Heart right ventricle (tissue), 16 donors: Measurements from ENCODE around the gene DDX43. TPM values are rescaled to one million over a fixed set of nuclear protein-coding genes. Genes with fewer than 3 reads are reported as not detected.

ENCODE experiments used
- ATAC-seq, 8 donors: fragments of 200-7000 bp; cut with Tn5 transposase; one replicate each; pipeline ENCODE4 v1.9.1; 2020; ENCODE audit warnings: mild to moderate bottlenecking in 8 of 8, moderate library complexity in 8 of 8, moderate number of reproducible peaks in 1 of 8
- DNase-seq, 2 donors: peaks; one replicate each; pipeline ENCODE4 v3.0.0-alpha.2; 2020
- H3K27ac ChIP-seq, 10 donors: fragments of 200-600 bp; sonication (generic) in 2 of 10; one replicate each; pipeline versions ENCODE4 v1.5.0 to v1.8.0; 2020 to 2022; ENCODE audit warnings: mild to moderate bottlenecking in 3 of 10
- H3K27me3 ChIP-seq, 7 donors: fragments of 200-600 bp; one replicate each; pipeline ENCODE4 v1.8.0; 2021 to 2022; ENCODE audit warnings: mild to moderate bottlenecking in 2 of 7
- H3K36me3 ChIP-seq, 9 donors: fragments of 200-600 bp; sonication (generic) in 1 of 9; one replicate each; pipeline versions ENCODE4 v1.5.0 to v1.8.0; 2020 to 2022; ENCODE audit warnings: mild to moderate bottlenecking in 2 of 9
- H3K4me1 ChIP-seq, 9 donors: fragments of 200-600 bp; sonication (generic) in 1 of 9; one replicate each; pipeline versions ENCODE4 v1.5.0 to v1.8.0; 2020 to 2022; ENCODE audit warnings: mild to moderate bottlenecking in 4 of 9
- H3K4me3 ChIP-seq, 10 donors: fragments of 200-600 bp; sonication (generic) in 2 of 10; one replicate each; pipeline versions ENCODE4 v1.5.0 to v1.8.0; 2020 to 2022; ENCODE audit warnings: mild to moderate bottlenecking in 7 of 10, moderate library complexity in 2 of 10
- H3K9me3 ChIP-seq, 11 donors: fragments of 200-600 bp in 10 of 11; sonication (generic) in 2 of 11; one replicate each; pipeline versions ENCODE4 v1.5.0 to v1.8.0; 2013 to 2022; ENCODE audit warnings: mild to moderate bottlenecking in 2 of 11, control low read depth in 1 of 11, moderate library complexity in 1 of 11
- CTCF ChIP-seq, 9 donors: fragments of 200-600 bp; sonication (generic) in 2 of 9; IDR thresholded peaks; one replicate each; pipeline versions ENCODE4 v1.5.0 to v1.8.0; 2021 to 2022; ENCODE audit warnings: antibody characterized with exemption in 9 of 9, mild to moderate bottlenecking in 5 of 9, moderate library complexity in 1 of 9
- WGBS, 2 donors: extraction: QIAGEN DNeasy Blood & Tissue Kit; methylation state at CpG; one replicate each; pipeline ENCODE4 v1.1.7; 2013; ENCODE audit warnings: inconsistent platforms in 1 of 2; 5-methylcytosine and 5-hydroxymethylcytosine counted together
- intact Hi-C, 10 donors: fragments of 100-400 bp; cut with DNase I; formaldehyde crosslinking; loops; one replicate each; pipeline versions ENCODE4 v1.11.1 to v1.14.2; 2022
- polyA plus RNA-seq, 2 donors: library from polyadenylated mRNA; stranded (reverse); fragments of 200-250 nt; gene quantifications; one replicate each; pipeline ENCODE4 v1.2.3, GENCODE V29; 2013
- total RNA-seq, 10 donors: library from RNA; stranded (reverse); fragmentation: NEBNext Ultra II Directional in 3 of 10; extraction: Animal tissue kit (Norgen Biotek cat#: 25700) in 3 of 10; gene quantifications; one replicate each; pipeline versions ENCODE4 v1.2.1 to v1.2.4, GENCODE V29; 2021 to 2023
- donor health status: Arrhythmogenic right ventricular cardiomyopathy.
- donor health status: ischemic (EF 13 %, LVEDD 7.1; RV severe dilation, severe dysfunction).
- donor health status: healthy with polysubstance abuse.
- donor health status: DM: no; HTN: yes; CAD: no.
- donor health status: DM: no; HTN: no; CAD: no.
- donor health status: ischemic (EF 25% LVEDD 6.9; RV normal size, moderate dysfunction).
- donor health status: ischemic (EF 25% LVEDD 5.7; RV mildly dilated, moderate dysfunction).
- donor health status: healthy.
- donor health status: DM: yes; HTN: yes; CAD: no.
- donor health status: Ischemic cardiomyopathy.
- donor health status: ischemic (EF 35%, LVEDD 5.7; RV mildly dilated, moderate dysfunction).
- donor health status: nonischemic (EF 11% LVEDD 7.7; RV severe dilation, severe dysfunction).
- donor health status: DM: yes; HTN: yes; CAD: no.
- donor health status: PGD.
- donor health status: ischemic (EF 29% LVEDD 5.4; RV normal size, mild dysfunction).
- donor health status: nonischemic (EF 23%, LVEDD 6.1; RV moderate dilation, normal function).

Gene DDX43
- total and polyA plus RNA-seq, 12 donors: 0.09 to 0.78 (median 0.26) TPM; not detected in 1

DNA sequence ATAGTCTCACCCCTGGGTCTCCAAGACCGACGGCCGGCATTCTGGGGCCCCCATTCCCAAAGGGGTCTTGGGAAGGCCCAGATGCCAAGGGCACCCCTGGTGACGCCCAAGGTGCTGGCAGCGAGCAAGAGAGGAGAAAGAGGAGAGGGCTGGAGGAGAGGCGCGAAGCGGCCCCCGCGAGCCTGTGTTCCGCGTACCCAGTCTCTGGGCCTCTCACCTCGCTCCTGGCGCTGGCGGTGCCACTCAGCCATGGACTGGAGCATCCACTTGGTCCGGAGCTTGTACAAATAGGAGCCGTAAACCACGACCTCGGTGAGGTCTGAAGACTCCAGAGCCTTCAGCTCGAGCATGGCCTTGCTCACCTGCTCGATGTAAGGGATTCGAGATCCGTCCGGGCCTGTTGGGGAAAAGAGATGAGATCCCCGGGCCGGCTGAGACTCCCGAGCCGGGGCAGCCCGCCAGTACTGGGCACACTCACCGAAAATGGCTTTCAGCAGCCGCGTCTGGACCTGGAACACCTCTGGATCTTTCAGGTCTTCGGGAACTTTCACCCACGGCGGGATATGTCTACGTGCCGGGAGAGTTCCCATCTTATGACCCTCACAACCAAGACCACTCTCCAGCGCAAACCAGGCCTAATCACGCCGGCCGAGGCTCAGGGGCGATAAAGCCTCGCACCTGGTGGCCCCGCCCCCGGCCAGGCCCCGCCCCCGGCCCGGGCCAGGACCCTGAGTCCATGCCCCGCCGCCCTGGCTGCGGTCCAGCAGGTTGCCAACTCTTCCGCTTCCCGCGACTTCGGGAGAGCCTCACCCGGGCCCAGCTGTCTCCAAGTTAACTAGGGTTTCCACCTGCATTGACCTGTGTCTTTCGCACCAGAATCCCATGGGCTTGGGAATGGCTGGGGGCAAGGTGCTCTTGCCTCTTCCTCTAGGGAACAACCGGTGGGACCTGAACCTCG, 40.7 kb upstream of the DDX43 start, which contains the start of gene DPPA5:
Gene DPPA5, minus strand, starts transcription at position 641 of the 958 bp plus-strand sequence. Its CDS starts 51 bp downstream, at position 590.
- peaks cover under 1 to 39% (median 31%) of the 10 kb centered on the region in 7 donors for H3K27me3 ChIP-seq

DNA sequence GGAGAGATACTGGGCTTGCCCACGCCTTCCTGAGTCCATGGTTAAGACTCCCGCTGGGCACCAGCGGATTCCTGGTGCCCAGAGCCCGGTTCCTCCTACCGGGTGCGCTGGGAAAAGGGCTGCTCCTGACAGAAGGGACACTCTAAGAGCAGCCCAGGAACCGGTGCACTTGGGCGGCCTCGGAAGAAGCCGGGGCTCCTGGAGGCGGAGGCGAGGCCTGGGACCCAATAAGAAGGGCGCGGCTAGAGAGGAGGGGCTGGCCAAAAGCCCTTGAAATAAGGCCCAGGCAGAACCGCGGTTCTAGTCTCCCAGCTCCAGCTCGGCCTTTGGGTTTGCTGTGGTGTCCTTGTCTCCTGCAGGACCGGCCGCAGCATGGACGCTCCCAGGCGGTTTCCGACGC, 32.3 kb upstream of the DDX43 start, which contains the start of gene KHDC3L:
Gene KHDC3L, plus strand, starts transcription at position 301 of the 400 bp plus-strand sequence. Its CDS starts 72 bp downstream, at position 373.
- no peaks in the 10 kb centered on the region for H3K9me3 ChIP-seq
- no peak within 1 kb of the TSS for H3K4me3 ChIP-seq
- no peak within 1 kb of the TSS for H3K27ac ChIP-seq
- H3K27me3 ChIP-seq: no peaks in the 10 kb centered on the region
- DNase-seq: no peak
- H3K36me3 ChIP-seq: no peaks in the 10 kb centered on the region
- intact Hi-C loops: no loop called here
- WGBS, 2 donors: 88 to 91% methylated on average over 23 of the region's 23 CpGs
- H3K4me1 ChIP-seq: no peaks in the 10 kb centered on the region
- no peak for TF ChIP-seq CTCF (IDR thresholded peaks at IDR 0.05)
- ATAC-seq: no peak

More for the DNA sequence above, 40.7 kb upstream of the DDX43 start, which contains the start of gene DPPA5:
- H3K4me3 ChIP-seq: no peak within 1 kb of the TSS
- intact Hi-C loops: no loop called here
- H3K36me3 ChIP-seq: no peaks in the 10 kb centered on the region
- no peak for TF ChIP-seq CTCF (IDR thresholded peaks at IDR 0.05)
- DNase-seq (no peak), ATAC-seq (no peak)
- no peak within 1 kb of the TSS for H3K27ac ChIP-seq
- H3K4me1 ChIP-seq: no peaks in the 10 kb centered on the region
- 69 to 88% methylated on average over 59 of the region's 59 CpGs for WGBS, 2 donors
- H3K9me3 ChIP-seq: no peaks in the 10 kb centered on the region

DNA sequence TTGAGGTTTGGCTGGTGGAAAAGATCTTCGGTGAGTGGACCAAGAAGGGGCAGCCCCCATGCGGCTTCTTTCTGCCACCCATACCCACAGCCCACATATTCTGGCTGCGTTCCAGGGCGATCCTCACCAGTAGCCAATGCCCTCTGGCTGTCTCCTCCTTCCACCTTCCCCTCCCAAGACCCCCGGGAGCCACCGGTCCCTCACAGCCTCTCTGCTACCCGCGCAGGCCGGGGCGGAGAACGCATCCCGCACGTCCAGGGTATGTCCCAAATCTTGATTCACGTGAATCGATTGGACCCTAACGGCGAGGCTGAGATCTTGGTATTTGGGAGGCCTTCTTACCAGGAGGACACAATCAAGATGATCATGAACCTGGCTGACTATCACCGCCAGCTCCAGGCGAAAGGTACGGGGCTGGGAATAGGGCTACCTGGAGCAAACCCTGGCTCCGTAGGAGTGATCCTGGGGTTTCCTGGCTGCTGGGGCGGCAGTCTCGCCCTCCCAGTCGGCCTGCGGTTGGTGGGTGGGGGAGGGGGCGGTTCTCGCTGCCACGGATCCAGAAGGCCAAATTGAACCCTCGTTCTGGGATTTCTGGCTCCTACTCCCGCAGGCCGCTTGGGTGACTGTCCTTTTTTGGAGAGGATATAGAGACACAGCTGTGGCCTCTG, 31.6 kb upstream of the DDX43 start:
- intact Hi-C loops: no loop called here
- no peak for TF ChIP-seq CTCF (IDR thresholded peaks at IDR 0.05)
- no peaks in the 10 kb centered on the region for H3K36me3 ChIP-seq
- peaks cover 0 to under 1% (median 0%) of the 10 kb centered on the region in 11 donors for H3K9me3 ChIP-seq
- no peak overlapping the region for H3K27ac ChIP-seq
- no peak for ATAC-seq
- 91 to 92% methylated on average over 31 of the region's 31 CpGs for WGBS, 2 donors
- H3K27me3 ChIP-seq: no peaks in the 10 kb centered on the region
- no peak overlapping the region for H3K4me3 ChIP-seq
- H3K4me1 ChIP-seq: no peaks in the 10 kb centered on the region
- no peak for DNase-seq

- 95% methylated on average over 23 of the region's 23 CpGs for WGBS, 2 donors
- no peaks in the 10 kb centered on the region for H3K36me3 ChIP-seq
- no peak overlapping the region for H3K4me3 ChIP-seq
- peaks cover 0 to 2% (median 0%) of the 10 kb centered on the region in 11 donors for H3K9me3 ChIP-seq
- no peak for TF ChIP-seq CTCF (IDR thresholded peaks at IDR 0.05)
- H3K4me1 ChIP-seq: no peaks in the 10 kb centered on the region
- H3K27ac ChIP-seq: no peak overlapping the region
- DNase-seq (no peak), ATAC-seq (no peak)
- H3K27me3 ChIP-seq: no peaks in the 10 kb centered on the region
- intact Hi-C loops: no loop called here
Observed at GRCh38 chr6:73363537-73363875, 31.1 kb upstream of the DDX43 start.
